ENCODE data around the gene SPATS2. TPM values are rescaled to one million over a fixed set of nuclear protein-coding genes. Genes with fewer than 3 reads are reported as not detected.

Gene SPATS2
- polyA plus RNA-seq, 1 experiment, result 100 TPM

GRCh38 chr12:49397000-49397399 is 29.7 kb downstream of the SPATS2 start:
- no peak overlapping the region for H3K27ac ChIP-seq (ENCODE audit: low read depth, low read length)
- ChIA-PET POLR2A (interaction anchor here (0.6 to 1.6 kb wide), 2 partner anchors 13 to 30 kb away, joined by 3 to 7 read pairs; partner anchors contain the start of gene SPATS2), CTCF (interaction anchor here (1.7 to 2.7 kb wide), 2 partner anchors 38 to 49 kb away, joined by 4 to 10 read pairs; no protein-coding TSS in a partner anchor)

GRCh38 chr12:49400304-49400703 is 33.0 kb downstream of the SPATS2 start:
- H3K9me3 ChIP-seq (ENCODE audit: control insufficient read depth, insufficient read depth, low read length), result no peaks in the 10 kb centered on the region
- H3K4me3 ChIP-seq (ENCODE audit: low read depth, low read length), result no peak overlapping the region
- ChIA-PET CTCF (no interaction called here), POLR2A (interaction anchor here (0.8 kb wide), 1 partner anchor 33 kb away, joined by 3 read pairs; no protein-coding TSS in a partner anchor)
- no peak for DNase-seq (ENCODE audit: low read depth, low spot score)
- no peak for TF ChIP-seq CTCF (IDR thresholded peaks at IDR 0.05; ENCODE audit: low read depth, low read length)
- no peaks in the 10 kb centered on the region for H3K27me3 ChIP-seq (ENCODE audit: control insufficient read depth, insufficient read depth, low read length)
- no peak overlapping the region for H3K27ac ChIP-seq (ENCODE audit: low read depth, low read length)

More at GRCh38 chr12:49397000-49397399, 29.7 kb downstream of the SPATS2 start:
- no peak for TF ChIP-seq CTCF (IDR thresholded peaks at IDR 0.05; ENCODE audit: low read depth, low read length)
- DNase-seq (ENCODE audit: low read depth, low spot score), result no peak
- Histone ChIP-seq H3K9me3 (ENCODE audit: control insufficient read depth, insufficient read depth, low read length) (no peaks in the 10 kb centered on the region), H3K27me3 (ENCODE audit: control insufficient read depth, insufficient read depth, low read length) (no peaks in the 10 kb centered on the region), H3K4me3 (ENCODE audit: low read depth, low read length) (no peak overlapping the region)

- Histone ChIP-seq H3K4me3 (ENCODE audit: low read depth, low read length) (no peak overlapping the region), H3K9me3 (ENCODE audit: control insufficient read depth, insufficient read depth, low read length) (no peaks in the 10 kb centered on the region), H3K27ac (ENCODE audit: low read depth, low read length) (no peak overlapping the region), H3K27me3 (ENCODE audit: control insufficient read depth, insufficient read depth, low read length) (no peaks in the 10 kb centered on the region)
- POLR2A ChIA-PET, result interaction anchor here (0.6 kb wide), 1 partner anchor 365 kb away, joined by 3 read pairs; no protein-coding TSS in a partner anchor
- TF ChIP-seq CTCF (IDR thresholded peaks at IDR 0.05; ENCODE audit: low read depth, low read length), result no peak
- no peak for DNase-seq (ENCODE audit: low read depth, low spot score)
- CTCF ChIA-PET, result interaction anchor here (1.2 kb wide), 1 partner anchor 46 kb away, joined by 4 read pairs; no protein-coding TSS in a partner anchor
Measured at GRCh38 chr12:49403971-49404450, 36.7 kb downstream of the SPATS2 start.

- no peak for TF ChIP-seq CTCF (IDR thresholded peaks at IDR 0.05; ENCODE audit: low read depth, low read length)
- H3K9me3 ChIP-seq (ENCODE audit: control insufficient read depth, insufficient read depth, low read length), result no peaks in the 10 kb centered on the region
- DNase-seq (ENCODE audit: low read depth, low spot score), result no peak
- CTCF ChIA-PET, result no interaction called here
- no peaks in the 10 kb centered on the region for H3K27me3 ChIP-seq (ENCODE audit: control insufficient read depth, insufficient read depth, low read length)
- POLR2A ChIA-PET, result interaction anchor here (0.8 kb wide), 1 partner anchor 51 kb away, joined by 3 read pairs; no protein-coding TSS in a partner anchor
- H3K27ac ChIP-seq (ENCODE audit: low read depth, low read length), result no peak overlapping the region
- H3K4me3 ChIP-seq (ENCODE audit: low read depth, low read length), result no peak overlapping the region
Measured at GRCh38 chr12:49404956-49405355, 37.7 kb downstream of the SPATS2 start.

GRCh38 chr12:49410818-49411217 is 43.6 kb downstream of the SPATS2 start:
- DNase-seq (ENCODE audit: low read depth, low spot score), result no peak
- TF ChIP-seq CTCF (IDR thresholded peaks at IDR 0.05; ENCODE audit: low read depth, low read length), result no peak
- no peak overlapping the region for H3K27ac ChIP-seq (ENCODE audit: low read depth, low read length)
- no peaks in the 10 kb centered on the region for H3K9me3 ChIP-seq (ENCODE audit: control insufficient read depth, insufficient read depth, low read length)
- H3K4me3 ChIP-seq (ENCODE audit: low read depth, low read length), result no peak overlapping the region
- no peaks in the 10 kb centered on the region for H3K27me3 ChIP-seq (ENCODE audit: control insufficient read depth, insufficient read depth, low read length)
- ChIA-PET CTCF (interaction anchor here (1.1 to 1.2 kb wide), 2 partner anchors 63 to 68 kb away, joined by 3 read pairs; no protein-coding TSS in a partner anchor), POLR2A (no interaction called here)
